Measurements from ENCODE around the gene MBOAT7. TPM values are rescaled to one million over a fixed set of nuclear protein-coding genes. Genes with fewer than 3 reads are reported as not detected.

The MBOAT7 gene
- polyA plus RNA-seq, 3 donors: 56.8 to 85.9 (median 80.3) TPM

- no peak for DNase-seq (ENCODE audit: extremely low read depth in 1 of 11, low read depth in 9 of 11, low spot score in 4 of 11)
Measured at GRCh38 chr19:54136086-54136863, 53.1 kb downstream of the MBOAT7 start.

GRCh38 chr19:54133957-54134590, 55.3 kb downstream of the MBOAT7 start:
- DNase-seq (ENCODE audit: extremely low read depth in 1 of 11, low read depth in 9 of 11, low spot score in 4 of 11): no peak

- peak in 3 of 11 donors; percentile 54 to 82 (median 61) for DNase-seq (ENCODE audit: extremely low read depth in 1 of 11, low read depth in 9 of 11, low spot score in 4 of 11)
Measured at GRCh38 chr19:54133312-54133956, 55.9 kb downstream of the MBOAT7 start.

GRCh38 chr19:54129617-54129996, 59.8 kb downstream of the MBOAT7 start:
- DNase-seq (ENCODE audit: extremely low read depth in 1 of 11, low read depth in 9 of 11, low spot score in 4 of 11): no peak

- no peak for DNase-seq (ENCODE audit: extremely low read depth in 1 of 11, low read depth in 9 of 11, low spot score in 4 of 11)
Measured at GRCh38 chr19:54128796-54129616, 60.4 kb downstream of the MBOAT7 start.

- DNase-seq (ENCODE audit: extremely low read depth in 1 of 11, low read depth in 9 of 11, low spot score in 4 of 11): no peak
Measured at GRCh38 chr19:54128441-54128725, 61.0 kb downstream of the MBOAT7 start.

GRCh38 chr19:54127688-54128440, 61.5 kb downstream of the MBOAT7 start:
- no peak for DNase-seq (ENCODE audit: extremely low read depth in 1 of 11, low read depth in 9 of 11, low spot score in 4 of 11)

- DNase-seq (ENCODE audit: extremely low read depth in 1 of 11, low read depth in 9 of 11, low spot score in 4 of 11): no peak
Measured at GRCh38 chr19:54125713-54126112, 63.7 kb downstream of the MBOAT7 start.

GRCh38 chr19:54124393-54124792, 65.0 kb downstream of the MBOAT7 start:
- no peak for DNase-seq (ENCODE audit: extremely low read depth in 1 of 11, low read depth in 9 of 11, low spot score in 4 of 11)

- DNase-seq (ENCODE audit: extremely low read depth in 1 of 11, low read depth in 9 of 11, low spot score in 4 of 11): no peak
Measured at GRCh38 chr19:54123682-54124081, 65.7 kb downstream of the MBOAT7 start.

Other genes with a start within 250 kb of the MBOAT7 start
- under 1 TPM; 0.20 to 0.51 (median 0.23) TPM for gene CACNG8, start 226.6 kb downstream of the MBOAT7 start, polyA plus RNA-seq (ENCODE audit: insufficient read length in 3 of 3)
- gene CACNG6, start 197.9 kb downstream of the MBOAT7 start, polyA plus RNA-seq (ENCODE audit: insufficient read length in 3 of 3): under 1 TPM; 0.73 to 1.00 (median 0.85) TPM
- gene VSTM1, start 125.7 kb downstream of the MBOAT7 start, polyA plus RNA-seq (ENCODE audit: insufficient read length in 3 of 3): under 1 TPM in 1 of 3 donors, not detected in 2; 0.27 TPM
- gene TARM1, start 108.2 kb downstream of the MBOAT7 start, polyA plus RNA-seq (ENCODE audit: insufficient read length in 3 of 3): under 1 TPM in 2 of 3 donors, not detected in 1; 0.17 to 0.20 TPM
- under 1 TPM; 0.11 to 0.42 (median 0.27) TPM for gene OSCAR, start 88.8 kb downstream of the MBOAT7 start, polyA plus RNA-seq (ENCODE audit: insufficient read length in 3 of 3)
- 100 to 1,000 TPM in 2 of 3 donors, 10 to 100 TPM in 1; 84.6 to 151 (median 147) TPM for gene NDUFA3, start 86.7 kb downstream of the MBOAT7 start, polyA plus RNA-seq (ENCODE audit: insufficient read length in 3 of 3)
- 10 to 100 TPM; 12.0 to 19.3 (median 18.8) TPM for gene TFPT, start 73.9 kb downstream of the MBOAT7 start, polyA plus RNA-seq (ENCODE audit: insufficient read length in 3 of 3)
- gene PRPF31, start 73.8 kb downstream of the MBOAT7 start, polyA plus RNA-seq (ENCODE audit: insufficient read length in 3 of 3): 10 to 100 TPM; 68.0 to 82.8 (median 73.0) TPM
- 10 to 100 TPM; 66.6 to 75.4 (median 75.4) TPM for gene CNOT3, start 51.8 kb downstream of the MBOAT7 start, polyA plus RNA-seq (ENCODE audit: insufficient read length in 3 of 3)
- gene LENG1, start 29.9 kb downstream of the MBOAT7 start, polyA plus RNA-seq (ENCODE audit: insufficient read length in 3 of 3): 10 to 100 TPM in 1 of 3 donors, 1 to 10 TPM in 2; 7.5 to 10.5 (median 9.8) TPM
- gene TMC4, start 16.4 kb downstream of the MBOAT7 start, polyA plus RNA-seq (ENCODE audit: insufficient read length in 3 of 3): 10 to 100 TPM; 20.1 to 50.0 (median 29.2) TPM
- 10 to 100 TPM; 46.2 to 63.2 (median 60.2) TPM for gene TSEN34, start 1.7 kb upstream of the MBOAT7 start, polyA plus RNA-seq (ENCODE audit: insufficient read length in 3 of 3)
- gene RPS9, start 11.3 kb upstream of the MBOAT7 start, polyA plus RNA-seq (ENCODE audit: insufficient read length in 3 of 3): 1,000 to 10,000 TPM; 1,235 to 1,695 (median 1,501) TPM
- 1 to 10 TPM; 1.0 to 3.8 (median 1.5) TPM for gene LILRB3, start 33.4 kb upstream of the MBOAT7 start, polyA plus RNA-seq (ENCODE audit: insufficient read length in 3 of 3)
- gene LILRA6, start 53.2 kb upstream of the MBOAT7 start, polyA plus RNA-seq (ENCODE audit: insufficient read length in 3 of 3): under 1 TPM; 0.44 to 0.85 (median 0.47) TPM
- 1 to 10 TPM; 1.4 to 3.7 (median 2.3) TPM for gene LILRB5, start 67.7 kb upstream of the MBOAT7 start, polyA plus RNA-seq (ENCODE audit: insufficient read length in 3 of 3)
- 1 to 10 TPM in 2 of 3 donors, under 1 TPM in 1; 0.84 to 2.8 (median 1.7) TPM for gene LILRB2, start 91.5 kb upstream of the MBOAT7 start, polyA plus RNA-seq (ENCODE audit: insufficient read length in 3 of 3)
- 1 to 10 TPM in 1 of 3 donors, under 1 TPM in 2; 0.42 to 1.7 (median 0.70) TPM for gene LILRA5, start 123.6 kb upstream of the MBOAT7 start, polyA plus RNA-seq (ENCODE audit: insufficient read length in 3 of 3)
- under 1 TPM in 1 of 3 donors, not detected in 2; 0.11 TPM for gene LILRA4, start 149.6 kb upstream of the MBOAT7 start, polyA plus RNA-seq (ENCODE audit: insufficient read length in 3 of 3)
- gene LAIR1, start 175.4 kb upstream of the MBOAT7 start, polyA plus RNA-seq (ENCODE audit: insufficient read length in 3 of 3): 1 to 10 TPM; 3.3 to 5.9 (median 5.3) TPM
- 10 to 100 TPM in 1 of 3 donors, 1 to 10 TPM in 2; 7.7 to 13.5 (median 8.0) TPM for gene TTYH1, start 225.9 kb upstream of the MBOAT7 start, polyA plus RNA-seq (ENCODE audit: insufficient read length in 3 of 3)